ENCODE measurements around the gene GLRA1. TPM values are rescaled to one million over a fixed set of nuclear protein-coding genes. Genes with fewer than 3 reads are reported as not detected.
A peak's percentile ranks its signal among the peaks of the same experiment; 100 is the strongest.

The GLRA1 gene
- total and polyA plus RNA-seq, 8 donors, result 0.08 to 1.1 (median 0.76) TPM; not detected in 2

DNA sequence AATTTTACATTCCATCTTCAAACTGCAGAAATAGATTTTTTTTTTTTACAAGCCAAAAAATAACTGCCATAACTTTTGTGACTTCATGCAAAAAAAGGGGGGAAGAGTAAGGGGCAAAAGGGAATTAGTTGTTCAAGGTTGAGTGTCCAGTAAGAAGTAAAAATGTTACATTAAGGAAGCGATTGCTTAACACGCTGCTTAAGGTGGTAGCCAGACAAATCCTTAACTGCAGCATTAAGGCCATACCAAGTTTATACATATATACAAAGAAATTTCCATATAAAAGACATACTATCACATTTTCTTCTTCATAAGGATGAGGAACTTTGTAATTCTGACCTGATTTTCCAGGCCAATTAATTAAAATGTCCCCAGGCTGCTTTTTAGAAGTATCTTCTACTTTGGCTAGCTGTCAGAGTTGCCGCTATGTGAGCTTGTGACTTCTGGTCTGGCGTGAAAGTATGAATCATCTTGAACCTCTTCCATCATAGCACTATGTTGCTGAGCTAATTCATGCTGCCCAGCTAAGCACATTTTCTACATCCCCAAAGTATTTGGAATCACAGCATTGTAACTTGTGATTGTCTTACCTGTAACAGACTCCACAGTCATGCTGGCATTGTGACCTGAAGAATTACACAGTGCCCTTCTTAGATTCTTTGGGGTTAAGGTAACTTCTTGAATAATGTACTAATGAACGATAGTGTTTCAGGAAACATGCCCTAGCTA lies 112.9 kb downstream of the GLRA1 start:
- intact Hi-C loops (cut with DNase I), result no loop called here

DNA sequence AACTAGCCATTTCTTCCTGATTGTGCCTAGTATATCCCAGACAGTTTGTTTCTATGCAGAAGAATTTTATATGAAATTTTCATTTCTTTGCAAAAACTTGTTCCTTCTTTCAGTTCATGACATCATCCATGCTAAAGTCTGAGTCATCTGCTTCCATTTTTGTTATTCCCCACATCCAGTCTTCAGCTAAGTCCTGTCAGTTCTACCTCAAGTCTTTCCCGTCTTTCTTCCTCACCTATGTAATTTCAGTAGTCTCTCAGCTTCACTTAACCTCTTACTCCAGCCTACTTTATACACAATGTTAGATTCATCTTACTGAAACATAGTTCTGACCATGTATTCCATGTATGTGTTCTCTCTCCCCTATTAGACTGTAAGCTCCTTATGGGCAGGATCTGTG lies 113.8 kb downstream of the GLRA1 start:
- WGBS, 2 donors, result 98 to 100% methylated on average over 1 of the region's 1 CpG
- H3K9me3 ChIP-seq, result no peaks in the 10 kb centered on the region
- FAIRE-seq (no peak), ATAC-seq (no peak), DNase-seq (no peak)
- no peak for TF ChIP-seq CTCF (IDR thresholded peaks at IDR 0.05)
- H3K27ac ChIP-seq, result no peak overlapping the region
- intact Hi-C loops (cut with DNase I), result no loop called here
- H3K27me3 ChIP-seq, result no peaks in the 10 kb centered on the region
- H3K4me3 ChIP-seq, result no peak overlapping the region
- no peaks in the 10 kb centered on the region for H3K4me1 ChIP-seq
- H3K36me3 ChIP-seq, result no peaks in the 10 kb centered on the region

More for the DNA sequence above, 112.9 kb downstream of the GLRA1 start:
- FAIRE-seq, result no peak
- no peak overlapping the region for H3K27ac ChIP-seq
- peak in 2 of 4 donors; percentile 39 to 60 for ATAC-seq
- no peak for DNase-seq
- no peak overlapping the region for H3K4me3 ChIP-seq
- H3K36me3 ChIP-seq, result no peaks in the 10 kb centered on the region
- H3K9me3 ChIP-seq, result no peaks in the 10 kb centered on the region
- no peaks in the 10 kb centered on the region for H3K4me1 ChIP-seq
- no peak for TF ChIP-seq CTCF (IDR thresholded peaks at IDR 0.05)
- H3K27me3 ChIP-seq, result no peaks in the 10 kb centered on the region
- 89 to 95% methylated on average over 5 of the region's 5 CpGs for WGBS, 2 donors

GRCh38 chr5:151810449-151810848 lies 114.2 kb downstream of the GLRA1 start:
- Histone ChIP-seq H3K27ac (no peak overlapping the region), H3K4me1 (no peaks in the 10 kb centered on the region), H3K9me3 (no peaks in the 10 kb centered on the region), H3K27me3 (no peaks in the 10 kb centered on the region), H3K4me3 (no peak overlapping the region), H3K36me3 (peaks cover 0 to 1% (median 0%) of the 10 kb centered on the region in 3 donors)
- intact Hi-C loops (cut with DNase I), result no loop called here
- no peak for FAIRE-seq
- 51 to 97% methylated on average over 1 of the region's 1 CpG for WGBS, 2 donors
- no peak for TF ChIP-seq CTCF (IDR thresholded peaks at IDR 0.05)
- ATAC-seq, result no peak
- DNase-seq, result no peak

DNA sequence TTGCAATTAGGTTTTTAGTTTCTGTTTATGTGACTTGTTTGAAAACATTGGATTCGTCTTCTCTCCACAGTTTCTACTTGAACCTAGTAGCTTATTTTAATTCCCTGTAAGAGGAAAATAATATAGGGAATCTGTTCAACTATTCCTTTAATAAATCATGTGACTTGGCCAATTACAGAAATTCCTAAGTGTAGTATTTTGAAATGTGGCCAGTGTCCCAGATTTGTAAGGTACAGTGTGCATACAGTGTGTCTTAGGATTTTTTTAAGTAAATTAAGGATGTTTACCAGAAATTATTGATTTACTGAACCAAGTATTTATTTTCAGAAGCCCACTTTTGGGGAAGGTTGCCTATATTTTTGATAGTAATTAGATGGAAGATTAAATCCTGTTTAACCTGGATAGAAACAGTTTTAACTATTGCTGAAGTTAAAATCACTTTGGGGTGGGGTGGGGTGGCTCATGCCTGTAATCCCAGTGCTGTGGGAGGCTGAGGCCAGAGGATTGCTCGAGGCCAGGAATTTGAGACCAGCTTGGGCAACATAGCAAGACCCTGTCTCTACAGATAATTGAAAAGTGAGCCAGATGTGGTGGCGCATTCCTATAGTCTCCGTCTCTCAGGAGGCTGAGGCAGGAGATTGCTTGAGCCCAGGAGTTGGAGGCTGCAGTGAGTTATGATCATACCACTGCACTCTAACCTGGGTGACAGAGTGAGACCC lies 116.0 kb downstream of the GLRA1 start:
- Histone ChIP-seq H3K4me3 (no peak overlapping the region), H3K27ac (no peak overlapping the region), H3K36me3 (peaks cover 0 to 19% (median 0%) of the 10 kb centered on the region in 3 donors), H3K4me1 (no peaks in the 10 kb centered on the region), H3K9me3 (no peaks in the 10 kb centered on the region), H3K27me3 (no peaks in the 10 kb centered on the region)
- TF ChIP-seq CTCF (IDR thresholded peaks at IDR 0.05), result no peak
- no peak for DNase-seq
- ATAC-seq, result no peak
- no peak for FAIRE-seq
- intact Hi-C loops (cut with DNase I), result no loop called here
- 90 to 92% methylated on average over 4 of the region's 4 CpGs for WGBS, 2 donors

Data from pancreas (tissue), 10 donors.